Activated CD8-positive, alpha-beta memory T cell treated with anti-CD3 and anti-CD28 coated beads for 24 hours (primary cell): ENCODE data around the gene TMEM203.

ENCODE experiments used
- DNase-seq: peaks from one replicate; pipeline ENCODE4 v3.0.0-alpha.2; 2020

The TMEM203 gene

GRCh38 chr9:137193771-137194170 lies 11.7 kb downstream of the TMEM203 start:
- no peak for DNase-seq

GRCh38 chr9:137192859-137193258 lies 12.6 kb downstream of the TMEM203 start:
- DNase-seq, result no peak

GRCh38 chr9:137192448-137192780 lies 13.0 kb downstream of the TMEM203 start:
- no peak for DNase-seq

GRCh38 chr9:137191691-137192447 lies 13.6 kb downstream of the TMEM203 start:
- no peak for DNase-seq

- DNase-seq, result no peak
Measured at GRCh38 chr9:137191245-137191644, 14.2 kb downstream of the TMEM203 start.

- no peak for DNase-seq
Measured at GRCh38 chr9:137190315-137190856, 15.1 kb downstream of the TMEM203 start.

- no peak for DNase-seq
Measured at GRCh38 chr9:137189297-137190295, 15.9 kb downstream of the TMEM203 start.

GRCh38 chr9:137188490-137189296 lies 16.8 kb downstream of the TMEM203 start, which contains the start of the genes ANAPC2 and SSNA1:
TSS of gene ANAPC2 (minus strand) at chr9:137188560. CDS start at chr9:137188532, 28 bp downstream.
TSS of gene SSNA1 (plus strand) at chr9:137188676. CDS start at chr9:137188727, 51 bp downstream.
- peak; percentile 98 for DNase-seq

- DNase-seq, result no peak
Measured at GRCh38 chr9:137188086-137188489, 17.4 kb downstream of the TMEM203 start.

- DNase-seq, result no peak
Measured at GRCh38 chr9:137187386-137187785, 18.1 kb downstream of the TMEM203 start.

GRCh38 chr9:137186385-137186784 lies 19.1 kb downstream of the TMEM203 start:
- DNase-seq, result no peak

GRCh38 chr9:137185921-137186320 lies 19.5 kb downstream of the TMEM203 start:
- no peak for DNase-seq

- DNase-seq, result no peak
Measured at GRCh38 chr9:137184881-137185660, 20.4 kb downstream of the TMEM203 start.

GRCh38 chr9:137183980-137184595 lies 21.4 kb downstream of the TMEM203 start:
- DNase-seq, result no peak

- no peak for DNase-seq
Measured at GRCh38 chr9:137182836-137183235, 22.6 kb downstream of the TMEM203 start.

- no peak for DNase-seq
Measured at GRCh38 chr9:137181680-137182079, 23.8 kb downstream of the TMEM203 start.

- no peak for DNase-seq
Measured at GRCh38 chr9:137180491-137180890, 25.0 kb downstream of the TMEM203 start.

- no peak for DNase-seq
Measured at GRCh38 chr9:137179761-137180160, 25.7 kb downstream of the TMEM203 start.

- DNase-seq, result no peak
Measured at GRCh38 chr9:137178939-137179630, 26.4 kb downstream of the TMEM203 start.

- DNase-seq, result no peak
Measured at GRCh38 chr9:137178201-137178938, 27.1 kb downstream of the TMEM203 start.
